Mucosa of descending colon (tissue), 3 donors: Measurements from ENCODE around the gene ST6GAL2. TPM values are rescaled to one million over a fixed set of nuclear protein-coding genes. Genes with fewer than 3 reads are reported as not detected.

ENCODE experiments used
- ATAC-seq: fragments of 200-7000 bp; cut with Tn5 transposase; one replicate; pipeline ENCODE4 v1.9.1; 2020; ENCODE audit warnings: mild to moderate bottlenecking, moderate library complexity
- DNase-seq, 3 donors: peaks; one replicate each; pipeline ENCODE4 v3.0.0-alpha.2; 2020
- H3K36me3 ChIP-seq: fragments of 200-600 bp; one replicate; pipeline ENCODE4 v1.8.0; 2021; ENCODE audit warnings: low read depth, mild to moderate bottlenecking
- H3K4me1 ChIP-seq: fragments of 200-600 bp; one replicate; pipeline ENCODE4 v1.8.0; 2021; ENCODE audit warnings: low read depth, mild to moderate bottlenecking
- H3K4me3 ChIP-seq: fragments of 200-600 bp; one replicate; pipeline ENCODE4 v1.8.0; 2021; ENCODE audit warnings: mild to moderate bottlenecking
- H3K9me3 ChIP-seq: fragments of 200-600 bp; one replicate; pipeline ENCODE4 v1.8.0; 2021; ENCODE audit warnings: mild to moderate bottlenecking
- CTCF ChIP-seq: fragments of 200-600 bp; IDR thresholded peaks from one replicate; pipeline ENCODE4 v1.8.0; 2022; ENCODE audit warnings: antibody characterized with exemption, mild to moderate bottlenecking
- intact Hi-C, 2 donors: fragments of 100-400 bp; cut with DNase I in 1 of 2; cut with micrococcal nuclease in 1 of 2; formaldehyde crosslinking; loops; one replicate each; pipeline versions ENCODE4 v1.11.0 to v1.11.1; 2022; cut with DNase I, micrococcal nuclease
- total RNA-seq, 3 donors: library from RNA; stranded (reverse); fragmentation: NEBNext Ultra II Directional in 2 of 3; extraction: Animal tissue kit (Norgen Biotek cat#: 25700) in 2 of 3; gene quantifications; one replicate each; pipeline versions ENCODE4 v1.2.1 to v1.2.4, GENCODE V29; 2021 to 2023
- donor health status: DM: no; HTN: no; CAD: no; lungs with moderate emphysema.
- donor health status: DM: no; HTN: no; CAD: no.
- donor health status: DM: no; HTN: yes; CAD: no.

ST6GAL2 gene
- total RNA-seq, 3 donors from 2014 or later: 0.20 to 3.2 (median 1.2) TPM

GRCh38 chr2:106792671-106793070 lies 93.3 kb downstream of the ST6GAL2 start:
- intact Hi-C loops: no loop called here

GRCh38 chr2:106789185-106789584 lies 96.8 kb downstream of the ST6GAL2 start:
- no peaks in the 10 kb centered on the region for H3K9me3 ChIP-seq
- no peak overlapping the region for H3K4me3 ChIP-seq
- intact Hi-C loops: no loop called here
- H3K36me3 ChIP-seq: no peaks in the 10 kb centered on the region
- no peak for TF ChIP-seq CTCF
- no peaks in the 10 kb centered on the region for H3K4me1 ChIP-seq
- ATAC-seq (no peak), DNase-seq (no peak)

More at GRCh38 chr2:106792671-106793070, 93.3 kb downstream of the ST6GAL2 start:
- no peak for TF ChIP-seq CTCF
- no peak for DNase-seq
- no peaks in the 10 kb centered on the region for H3K4me1 ChIP-seq
- no peaks in the 10 kb centered on the region for H3K36me3 ChIP-seq
- ATAC-seq: no peak
- no peaks in the 10 kb centered on the region for H3K9me3 ChIP-seq
- H3K4me3 ChIP-seq: no peak overlapping the region

- TF ChIP-seq CTCF: no peak
- DNase-seq (no peak), ATAC-seq (no peak)
- Histone ChIP-seq H3K4me1 (no peaks in the 10 kb centered on the region), H3K4me3 (no peak overlapping the region), H3K9me3 (no peaks in the 10 kb centered on the region), H3K36me3 (no peaks in the 10 kb centered on the region)
- intact Hi-C loops: no loop called here
Observed at GRCh38 chr2:106782681-106783080, 103.3 kb downstream of the ST6GAL2 start.

- intact Hi-C loops: no loop called here
- Histone ChIP-seq H3K36me3 (no peaks in the 10 kb centered on the region), H3K9me3 (no peaks in the 10 kb centered on the region), H3K4me1 (no peaks in the 10 kb centered on the region), H3K4me3 (no peak overlapping the region)
- ATAC-seq: no peak
- DNase-seq: no peak
- no peak for TF ChIP-seq CTCF
Observed at GRCh38 chr2:106781196-106781595, 104.8 kb downstream of the ST6GAL2 start.

GRCh38 chr2:106771811-106772210 lies 114.2 kb downstream of the ST6GAL2 start:
- Histone ChIP-seq H3K36me3 (no peaks in the 10 kb centered on the region), H3K4me1 (no peaks in the 10 kb centered on the region), H3K9me3 (no peaks in the 10 kb centered on the region), H3K4me3 (no peak overlapping the region)
- DNase-seq (no peak), ATAC-seq (no peak)
- intact Hi-C loops: no loop called here
- no peak for TF ChIP-seq CTCF

- H3K4me3 ChIP-seq: no peak overlapping the region
- ATAC-seq (no peak), DNase-seq (no peak)
- H3K9me3 ChIP-seq: no peaks in the 10 kb centered on the region
- no peaks in the 10 kb centered on the region for H3K4me1 ChIP-seq
- no peaks in the 10 kb centered on the region for H3K36me3 ChIP-seq
- intact Hi-C loops: no loop called here
- no peak for TF ChIP-seq CTCF
Observed at GRCh38 chr2:106770986-106771385, 115.0 kb downstream of the ST6GAL2 start.
